Panc1 (cell line): ENCODE data around the gene CITED2.

Experiments
- CTCF ChIP-seq: fragments of 450-650 bp; IDR thresholded peaks from 2 replicates; pipeline ENCODE4 v1.5.1; 2017; ENCODE audit warnings: mild to moderate bottlenecking
- POLR2AphosphoS5 ChIP-seq: IDR thresholded peaks from 2 replicates; pipeline ENCODE4 v1.6.1; 2012; ENCODE audit warnings: mild to moderate bottlenecking, low read depth, low read length, moderate library complexity
- REST ChIP-seq, 2 experiments: IDR thresholded peaks; 2 replicates each; pipeline ENCODE4 v1.6.1; 2011 to 2012; ENCODE audit warnings: low read depth in 2 of 2, control low read depth in 1 of 2, low read length in 1 of 2, mild to moderate bottlenecking in 1 of 2, moderate library complexity in 1 of 2; ENCODE audit not compliant: insufficient read depth in 1 of 2
- TCF7L2 ChIP-seq: IDR thresholded peaks from 2 replicates; pipeline ENCODE4 v1.6.1; 2011; ENCODE audit warnings: mild to moderate bottlenecking, low read depth, low read length, inconsistent platforms

- TF ChIP-seq CTCF (no peak), POLR2AphosphoS5 (no peak), TCF7L2 (no peak), REST (IDR thresholded peaks at IDR 0.05; ENCODE audit: insufficient read depth in 1 of 2, low read depth in 2 of 2, low read length in 1 of 2) (no peak)
These were observed 40.9 kb upstream of the CITED2 start for GRCh38 chr6:139415365-139415764.
